ENCODE measurements around the gene USP24.

USP24 gene

GRCh38 chr1:55155522-55155921 is 59.6 kb downstream of the USP24 start:
- no peak for DNase-seq

- DNase-seq = no peak
Observed at GRCh38 chr1:55154616-55155015, 60.5 kb downstream of the USP24 start.

- DNase-seq = no peak
Observed at GRCh38 chr1:55153031-55153430, 62.1 kb downstream of the USP24 start.

- no peak for DNase-seq
Observed at GRCh38 chr1:55150880-55151588, 64.1 kb downstream of the USP24 start.

GRCh38 chr1:55148676-55149075 is 66.5 kb downstream of the USP24 start:
- no peak for DNase-seq

- no peak for DNase-seq
Observed at GRCh38 chr1:55147524-55147923, 67.6 kb downstream of the USP24 start.

GRCh38 chr1:55146781-55147180 is 68.4 kb downstream of the USP24 start:
- DNase-seq = no peak

- no peak for DNase-seq
Observed at GRCh38 chr1:55144886-55145285, 70.3 kb downstream of the USP24 start.

GRCh38 chr1:55143684-55144083 is 71.5 kb downstream of the USP24 start:
- no peak for DNase-seq

GRCh38 chr1:55141295-55141893 is 73.8 kb downstream of the USP24 start:
- no peak for DNase-seq

GRCh38 chr1:55140546-55140983 is 74.6 kb downstream of the USP24 start:
- DNase-seq = peak; percentile 71

GRCh38 chr1:55140137-55140536 is 75.0 kb downstream of the USP24 start:
- no peak for DNase-seq

- DNase-seq = no peak
Observed at GRCh38 chr1:55138823-55139222, 76.3 kb downstream of the USP24 start.

GRCh38 chr1:55134152-55134808 is 80.9 kb downstream of the USP24 start:
- no peak for DNase-seq

GRCh38 chr1:55131801-55132200 is 83.4 kb downstream of the USP24 start:
- no peak for DNase-seq

GRCh38 chr1:55131218-55131617 is 83.9 kb downstream of the USP24 start:
- no peak for DNase-seq

GRCh38 chr1:55129194-55129728 is 85.9 kb downstream of the USP24 start:
- no peak for DNase-seq

GRCh38 chr1:55128418-55128995 is 86.7 kb downstream of the USP24 start:
- DNase-seq = no peak

GRCh38 chr1:55127827-55128343 is 87.3 kb downstream of the USP24 start:
- no peak for DNase-seq

- DNase-seq = no peak
Observed at GRCh38 chr1:55124470-55124869, 90.7 kb downstream of the USP24 start.

GRCh38 chr1:55120538-55120937 is 94.6 kb downstream of the USP24 start:
- DNase-seq = no peak

GRCh38 chr1:55118651-55119329 is 96.4 kb downstream of the USP24 start:
- no peak for DNase-seq

GRCh38 chr1:55117941-55118340 is 97.2 kb downstream of the USP24 start:
- no peak for DNase-seq

Data from activated T-cell treated with anti-CD3 and anti-CD28 coated beads for 4 hours (primary cell).